NB4 (cell line): Measurements from ENCODE around the gene SNRK.

Experiments used
- DNase-seq: peaks from one replicate; pipeline ENCODE4 v3.0.0; 2010; ENCODE audit warnings: low read depth
- H3K4me3 ChIP-seq: one replicate; pipeline ENCODE4 v1.5.1; 2011; ENCODE audit warnings: mild to moderate bottlenecking, low read depth, low read length, moderate library complexity
- CTCF ChIP-seq: IDR thresholded peaks from one replicate; pipeline ENCODE4 v1.5.1; 2012; ENCODE audit warnings: low read depth, low read length
- MAX ChIP-seq: IDR thresholded peaks from 2 replicates; pipeline ENCODE4 v1.6.1; 2011; ENCODE audit warnings: low read depth, low read length
- MYC ChIP-seq: IDR thresholded peaks from 2 replicates; pipeline ENCODE4 v1.6.1; 2011; ENCODE audit warnings: low read depth, low read length
- POLR2A ChIP-seq: IDR thresholded peaks from 2 replicates; pipeline ENCODE4 v1.6.1; 2011; ENCODE audit warnings: mild to moderate bottlenecking; ENCODE audit not compliant: insufficient read length; ENCODE audit errors: extremely low read depth

SNRK gene

GRCh38 chr3:43246976-43247375, 39.4 kb upstream of the SNRK start:
- H3K4me3 ChIP-seq: no peak overlapping the region
- DNase-seq: no peak
- TF ChIP-seq POLR2A: no peak
- no peak for TF ChIP-seq MAX
- no peak for TF ChIP-seq CTCF
- no peak for TF ChIP-seq MYC

- no peak overlapping the region for H3K4me3 ChIP-seq
- DNase-seq: no peak
- TF ChIP-seq MYC (no peak), MAX (no peak), CTCF (no peak), POLR2A (no peak)
Observed at GRCh38 chr3:43247561-43248184, 38.7 kb upstream of the SNRK start.

GRCh38 chr3:43248185-43248583, 38.2 kb upstream of the SNRK start:
- no peak for DNase-seq

GRCh38 chr3:43248973-43249372, 37.4 kb upstream of the SNRK start:
- H3K4me3 ChIP-seq: no peak overlapping the region
- TF ChIP-seq MYC (no peak), MAX (no peak)
- DNase-seq: no peak

More at GRCh38 chr3:43248185-43248583, 38.2 kb upstream of the SNRK start:
- H3K4me3 ChIP-seq: no peak overlapping the region
- TF ChIP-seq MAX: no peak
- no peak for TF ChIP-seq POLR2A
- TF ChIP-seq MYC: no peak
- TF ChIP-seq CTCF: no peak

- H3K4me3 ChIP-seq: no peak overlapping the region
- TF ChIP-seq MYC (no peak), MAX (no peak), POLR2A (no peak), CTCF (no peak)
- no peak for DNase-seq
Observed at GRCh38 chr3:43249405-43249804, 36.9 kb upstream of the SNRK start.

GRCh38 chr3:43253294-43253693, 33.0 kb upstream of the SNRK start:
- no peak for DNase-seq
- TF ChIP-seq POLR2A: no peak
- TF ChIP-seq MAX: no peak
- no peak for TF ChIP-seq MYC
- TF ChIP-seq CTCF: no peak

More at GRCh38 chr3:43253294-43253693, 33.0 kb upstream of the SNRK start:
- H3K4me3 ChIP-seq: no peak overlapping the region
